WERI-Rb-1 (cell line): ENCODE results near the gene COX6B1.

ENCODE experiments used
- DNase-seq: peaks from one replicate; pipeline ENCODE4 v3.0.0-alpha.2; 2020
- H3K27ac ChIP-seq: fragments of 250-450 bp; sonication (Bioruptor Pico); 2 replicates; pipeline ENCODE4 v1.5.1; 2020; ENCODE audit warnings: mild to moderate bottlenecking, moderate library complexity
- H3K27me3 ChIP-seq: fragments of 250-450 bp; sonication (Bioruptor Pico); 2 replicates; pipeline ENCODE4 v1.5.1; 2021; ENCODE audit warnings: mild to moderate bottlenecking, low read depth, moderate library complexity; ENCODE audit not compliant: insufficient read depth, severe bottlenecking
- H3K36me3 ChIP-seq: fragments of 250-450 bp; sonication (Bioruptor Pico); 2 replicates; pipeline ENCODE4 v1.5.1; 2020; ENCODE audit warnings: mild to moderate bottlenecking, moderate library complexity
- H3K4me3 ChIP-seq: 2 replicates; pipeline ENCODE4 v1.5.1; 2011; ENCODE audit warnings: low read depth, mild to moderate bottlenecking, control low read depth, low read length
- H3K9me3 ChIP-seq: fragments of 250-450 bp; sonication (Bioruptor Pico); 2 replicates; pipeline ENCODE4 v1.5.1; 2021; ENCODE audit warnings: mild to moderate bottlenecking, moderate library complexity; ENCODE audit not compliant: severe bottlenecking
- CTCF ChIP-seq: IDR thresholded peaks from 2 replicates; pipeline ENCODE4 v1.5.1; 2011; ENCODE audit warnings: low read depth, mild to moderate bottlenecking, control low read depth, inconsistent platforms, low read length

The COX6B1 gene

GRCh38 chr19:35609851-35610353 lies 38.2 kb upstream of the COX6B1 start:
- Histone ChIP-seq H3K9me3 (peaks cover 10% of the 10 kb centered on the region), H3K4me3 (no peak overlapping the region), H3K27me3 (no peaks in the 10 kb centered on the region), H3K27ac (no peak overlapping the region), H3K36me3 (peaks cover 11% of the 10 kb centered on the region)
- TF ChIP-seq CTCF: no peak
- no peak for DNase-seq

- Histone ChIP-seq H3K27ac (peak overlapping the region; percentile 93), H3K27me3 (no peaks in the 10 kb centered on the region), H3K4me3 (peak overlapping the region; percentile 90; the same call in 1 of the 2 replicates), H3K36me3 (peaks cover 32% of the 10 kb centered on the region), H3K9me3 (peaks cover 7% of the 10 kb centered on the region)
- TF ChIP-seq CTCF: no peak
- DNase-seq: no peak
These were observed 35.9 kb upstream of the COX6B1 start for GRCh38 chr19:35612224-35612558.

- peak; percentile 93 for DNase-seq
- Histone ChIP-seq H3K27me3 (no peaks in the 10 kb centered on the region), H3K4me3 (peak within 1 kb of the TSS; percentile 90), H3K36me3 (peaks cover 38% of the 10 kb centered on the region), H3K27ac (peak within 1 kb of the TSS; percentile 93), H3K9me3 (peaks cover 2% of the 10 kb centered on the region)
- TF ChIP-seq CTCF: 0 out of 2 replicates have a peak, but pooled peaks have one; percentile 3
These were observed 35.4 kb upstream of the COX6B1 start, which contains the start of gene HAUS5 for GRCh38 chr19:35612559-35613321. Gene HAUS5, plus strand, starts transcription at chr19:35612735. Its CDS starts 60 bp downstream, at chr19:35612795.

GRCh38 chr19:35613574-35613973 lies 34.5 kb upstream of the COX6B1 start:
- H3K36me3 ChIP-seq: peaks cover 44% of the 10 kb centered on the region
- H3K4me3 ChIP-seq: no peak overlapping the region; the same call in 1 of the 2 replicates
- H3K9me3 ChIP-seq: no peaks in the 10 kb centered on the region
- no peak for DNase-seq
- no peak overlapping the region for H3K27ac ChIP-seq
- no peak for TF ChIP-seq CTCF
- no peaks in the 10 kb centered on the region for H3K27me3 ChIP-seq

- H3K27me3 ChIP-seq: no peaks in the 10 kb centered on the region
- H3K36me3 ChIP-seq: peaks cover 53% of the 10 kb centered on the region
- no peaks in the 10 kb centered on the region for H3K9me3 ChIP-seq
- H3K4me3 ChIP-seq: no peak overlapping the region
- TF ChIP-seq CTCF: no peak
- DNase-seq: no peak
- H3K27ac ChIP-seq: no peak overlapping the region
These were observed 33.1 kb upstream of the COX6B1 start for GRCh38 chr19:35615036-35615435.

GRCh38 chr19:35618857-35619256 lies 29.3 kb upstream of the COX6B1 start:
- peak; percentile 48 for TF ChIP-seq CTCF
- DNase-seq: no peak
- peaks cover 63% of the 10 kb centered on the region for H3K36me3 ChIP-seq
- no peak overlapping the region for H3K27ac ChIP-seq
- no peaks in the 10 kb centered on the region for H3K9me3 ChIP-seq
- no peaks in the 10 kb centered on the region for H3K27me3 ChIP-seq
- H3K4me3 ChIP-seq: no peak overlapping the region
